ENCODE data around the gene CTSA. TPM values are rescaled to one million over a fixed set of nuclear protein-coding genes. Genes with fewer than 3 reads are reported as not detected.

Gene CTSA
- total RNA-seq, 1 experiment from 2014 or later = 109 TPM

GRCh38 chr20:45882469-45883099 is 8.6 kb upstream of the CTSA start:
- Histone ChIP-seq H3K27me3 (ENCODE audit: insufficient read depth, low read length) (no peaks in the 10 kb centered on the region), H3K4me2 (ENCODE audit: low read length) (peak overlapping the region; percentile 76; the same call in 1 of the 2 replicates), H2AFZ (ENCODE audit: low read depth, low read length, poor library complexity, severe bottlenecking) (no peak overlapping the region), H4K20me1 (ENCODE audit: insufficient read depth) (no peaks in the 10 kb centered on the region), H3K9me3 (ENCODE audit: control insufficient read depth in 1 of 2, insufficient read depth in 1 of 2, low read depth in 1 of 2, low read length in 2 of 2) (no peaks in the 10 kb centered on the region), H3K79me2 (ENCODE audit: insufficient read depth, low read length) (peaks cover 19% of the 10 kb centered on the region), H3K9ac (ENCODE audit: low read length) (no peak overlapping the region), H3K27ac (ENCODE audit: low read depth, low read length) (no peak overlapping the region), H3K9me2 (ENCODE audit: insufficient read depth) (no peaks in the 10 kb centered on the region), H3K4me3 (replicated peaks in 1 of 2; ENCODE audit: low read depth in 1 of 2, low read length in 2 of 2) (no peak overlapping the region), H3K36me3 (ENCODE audit: control insufficient read depth in 1 of 2, insufficient read depth in 2 of 2, low read length in 2 of 2) (peaks cover 8 to 18% of the 10 kb centered on the region in 2 experiments; a peak in 2 of 4 replicates), H3K4me1 (ENCODE audit: control insufficient read depth in 1 of 2, insufficient read depth in 2 of 2, low read length in 2 of 2) (peaks cover 16 to 27% of the 10 kb centered on the region in 2 experiments)
- ChIA-PET POLR2A (interaction anchor here (2.3 kb wide), 1 partner anchor 25 kb away, joined by 8 read pairs; the partner anchor contains the start of genes ACOT8 and ZSWIM3), CTCF (no interaction called here), RAD21 (ENCODE audit: low non-redundant PET in 1 of 2, low total read pairs in 2 of 2, uncharacterized antibody in 2 of 2, unreplicated experiment in 2 of 2) (no interaction called here)
- DNase-seq (ENCODE audit: low read depth, low spot score) (no peak), ATAC-seq (no peak)
- no peak for TF ChIP-seq RAD21 (IDR thresholded peaks at IDR 0.05; ENCODE audit: low read depth)
- no peak for TF ChIP-seq EZH2 (IDR thresholded peaks at IDR 0.05)
- no peak for TF ChIP-seq SIN3A (IDR thresholded peaks at IDR 0.05; ENCODE audit: low read depth)
- no peak for TF ChIP-seq EGR1 (IDR thresholded peaks at IDR 0.05; ENCODE audit: low read depth)
- TF ChIP-seq, protein P1, sequence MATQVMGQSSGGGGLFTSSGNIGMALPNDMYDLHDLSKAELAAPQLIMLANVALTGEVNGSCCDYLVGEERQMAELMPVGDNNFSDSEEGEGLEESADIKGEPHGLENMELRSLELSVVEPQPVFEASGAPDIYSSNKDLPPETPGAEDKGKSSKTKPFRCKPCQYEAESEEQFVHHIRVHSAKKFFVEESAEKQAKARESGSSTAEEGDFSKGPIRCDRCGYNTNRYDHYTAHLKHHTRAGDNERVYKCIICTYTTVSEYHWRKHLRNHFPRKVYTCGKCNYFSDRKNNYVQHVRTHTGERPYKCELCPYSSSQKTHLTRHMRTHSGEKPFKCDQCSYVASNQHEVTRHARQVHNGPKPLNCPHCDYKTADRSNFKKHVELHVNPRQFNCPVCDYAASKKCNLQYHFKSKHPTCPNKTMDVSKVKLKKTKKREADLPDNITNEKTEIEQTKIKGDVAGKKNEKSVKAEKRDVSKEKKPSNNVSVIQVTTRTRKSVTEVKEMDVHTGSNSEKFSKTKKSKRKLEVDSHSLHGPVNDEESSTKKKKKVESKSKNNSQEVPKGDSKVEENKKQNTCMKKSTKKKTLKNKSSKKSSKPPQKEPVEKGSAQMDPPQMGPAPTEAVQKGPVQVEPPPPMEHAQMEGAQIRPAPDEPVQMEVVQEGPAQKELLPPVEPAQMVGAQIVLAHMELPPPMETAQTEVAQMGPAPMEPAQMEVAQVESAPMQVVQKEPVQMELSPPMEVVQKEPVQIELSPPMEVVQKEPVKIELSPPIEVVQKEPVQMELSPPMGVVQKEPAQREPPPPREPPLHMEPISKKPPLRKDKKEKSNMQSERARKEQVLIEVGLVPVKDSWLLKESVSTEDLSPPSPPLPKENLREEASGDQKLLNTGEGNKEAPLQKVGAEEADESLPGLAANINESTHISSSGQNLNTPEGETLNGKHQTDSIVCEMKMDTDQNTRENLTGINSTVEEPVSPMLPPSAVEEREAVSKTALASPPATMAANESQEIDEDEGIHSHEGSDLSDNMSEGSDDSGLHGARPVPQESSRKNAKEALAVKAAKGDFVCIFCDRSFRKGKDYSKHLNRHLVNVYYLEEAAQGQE (IDR thresholded peaks at IDR 0.05; ENCODE audit: low read depth) = no peak
- TF ChIP-seq, protein P2, sequence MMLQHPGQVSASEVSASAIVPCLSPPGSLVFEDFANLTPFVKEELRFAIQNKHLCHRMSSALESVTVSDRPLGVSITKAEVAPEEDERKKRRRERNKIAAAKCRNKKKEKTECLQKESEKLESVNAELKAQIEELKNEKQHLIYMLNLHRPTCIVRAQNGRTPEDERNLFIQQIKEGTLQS (IDR thresholded peaks at IDR 0.05) = no peak
- no TSS peak for BruUV-seq (replicated peaks)
- intact Hi-C loops (cut with micrococcal nuclease) = no loop called here
